GM23338 (cell line): Measurements from ENCODE around the gene L3MBTL4. TPM values are rescaled to one million over a fixed set of nuclear protein-coding genes. Genes with fewer than 3 reads are reported as not detected.

Experiments used
- ATAC-seq: fragments of 200-7000 bp; cut with Tn5 transposase; 3 replicates; pipeline ENCODE4 v1.9.1; 2020
- DNase-seq: peaks from one replicate; pipeline ENCODE4 v3.0.0-alpha.2; 2015; ENCODE audit warnings: low spot score
- H2AFZ ChIP-seq: fragments of 200-600 bp; sonication (generic); 2 replicates; pipeline ENCODE4 v1.8.0; 2016; ENCODE audit warnings: antibody characterized with exemption, mild to moderate bottlenecking, moderate library complexity
- H3F3A ChIP-seq: fragments of 200-600 bp; sonication (generic); replicated peaks from 2 replicates; pipeline ENCODE4 v1.8.0; 2017; ENCODE audit warnings: antibody characterized with exemption, mixed run types, low read depth
- H3K27ac ChIP-seq: fragments of 200-600 bp; sonication (generic); 2 replicates; pipeline ENCODE4 v1.6.1; 2016; ENCODE audit warnings: low read depth
- H3K27me3 ChIP-seq: fragments of 200-600 bp; sonication (generic); 2 replicates; pipeline ENCODE4 v1.8.0; 2016; ENCODE audit warnings: mild to moderate bottlenecking, mixed run types, moderate library complexity; ENCODE audit not compliant: insufficient read depth
- H3K36me3 ChIP-seq: fragments of 200-600 bp; sonication (generic); 2 replicates; pipeline ENCODE4 v1.8.0; 2016; ENCODE audit warnings: mild to moderate bottlenecking; ENCODE audit not compliant: insufficient read depth
- H3K4me1 ChIP-seq: fragments of 200-600 bp; sonication (generic); 2 replicates; pipeline ENCODE4 v1.8.0; 2016; ENCODE audit warnings: mild to moderate bottlenecking, moderate library complexity; ENCODE audit not compliant: insufficient read depth
- H3K4me2 ChIP-seq: fragments of 200-600 bp; sonication (generic); 2 replicates; pipeline ENCODE4 v1.7.1; 2017; ENCODE audit warnings: mixed run types
- H3K4me3 ChIP-seq: fragments of 200-600 bp; sonication (generic); 2 replicates; pipeline ENCODE4 v1.6.1; 2016; ENCODE audit warnings: mixed run types
- H3K79me2 ChIP-seq: fragments of 200-600 bp; sonication (generic); replicated peaks from 2 replicates; pipeline ENCODE4 v1.8.0; 2017; ENCODE audit warnings: mild to moderate bottlenecking; ENCODE audit not compliant: insufficient read depth
- H3K9me2 ChIP-seq: fragments of 200-600 bp; sonication (generic); 2 replicates; pipeline ENCODE4 v1.8.0; 2017; ENCODE audit not compliant: insufficient read depth
- H4K20me1 ChIP-seq: fragments of 200-600 bp; sonication (generic); replicated peaks from 2 replicates; pipeline ENCODE4 v1.8.0; 2017; ENCODE audit warnings: mild to moderate bottlenecking; ENCODE audit not compliant: insufficient read depth
- H3K27ac Mint-ChIP-seq: 2 replicates; pipeline ENCODE4 v1.8.0; 2020; ENCODE audit warnings: inconsistent platforms, mild to moderate bottlenecking, moderate library complexity, mixed read lengths
- H3K27me3 Mint-ChIP-seq: 3 replicates; pipeline ENCODE4 v1.8.0; 2022; ENCODE audit warnings: low read depth, mild to moderate bottlenecking, moderate library complexity, mixed read lengths, inconsistent platforms; ENCODE audit not compliant: insufficient read depth, poor library complexity
- H3K36me3 Mint-ChIP-seq: 3 replicates; pipeline ENCODE4 v1.8.0; 2021; ENCODE audit warnings: low read depth, mild to moderate bottlenecking, inconsistent platforms, moderate library complexity, mixed read lengths
- H3K4me1 Mint-ChIP-seq: 3 replicates; pipeline ENCODE4 v1.8.0; 2020; ENCODE audit warnings: mild to moderate bottlenecking, inconsistent platforms, mixed read lengths
- H3K4me3 Mint-ChIP-seq: 3 replicates; pipeline ENCODE4 v1.8.0; 2021; ENCODE audit warnings: moderate library complexity, mild to moderate bottlenecking, inconsistent platforms, mixed read lengths
- H3K9me3 Mint-ChIP-seq: 3 replicates; pipeline ENCODE4 v1.8.0; 2020; ENCODE audit warnings: moderate library complexity, mild to moderate bottlenecking, inconsistent platforms, mixed read lengths
- EZH2 ChIP-seq: fragments of 200-600 bp; sonication (generic); IDR thresholded peaks from one replicate; pipeline ENCODE4 v1.8.0; 2017; ENCODE audit warnings: antibody characterized with exemption, mild to moderate bottlenecking, low read depth; ENCODE audit not compliant: unreplicated experiment
- EZH2phosphoT487 ChIP-seq: fragments of 200-600 bp; sonication (generic); IDR thresholded peaks from one replicate; pipeline ENCODE4 v1.8.1; 2018; ENCODE audit warnings: antibody characterized with exemption; ENCODE audit not compliant: unreplicated experiment
- ZNF114 ChIP-seq: fragments of 250-450 bp; sonication (Bioruptor Pico); IDR thresholded peaks from 2 replicates; pipeline ENCODE4 v1.5.0; 2020; ENCODE audit warnings: mild to moderate bottlenecking, moderate library complexity
- ZNF462 ChIP-seq: fragments of 250-450 bp; sonication (Bioruptor Pico); IDR thresholded peaks from 2 replicates; pipeline ENCODE4 v1.5.0; 2020; ENCODE audit warnings: mild to moderate bottlenecking, moderate library complexity
- polyA plus RNA-seq: library from polyadenylated mRNA; unstranded; fragments of >200 nt; fragmentation: Nextera tagmentation; extraction: Ambion mirVana; gene quantifications from 2 replicates; pipeline ENCODE4 v1.2.1, GENCODE V29; 2016
- total RNA-seq: library from RNA; depleted of rRNA; stranded (reverse); fragments of >200 nt; shearing (Covaris generic); gene quantifications from 2 replicates; pipeline ENCODE4 v1.2.3, GENCODE V29; 2014
- TF ChIP-seq, protein P1 (sequence below), 2 experiments: fragments of 200-600 bp in 1 of 2; sonication (generic) in 1 of 2; conservative IDR thresholded peaks; 2 replicates each; pipeline versions ENCODE4 v1.5.1 to v1.6.1; 2016 to 2017; ENCODE audit warnings: antibody characterized with exemption in 2 of 2, low read depth in 2 of 2, mild to moderate bottlenecking in 2 of 2, moderate library complexity in 1 of 2

L3MBTL4 gene
- total and polyA plus RNA-seq, 2 experiments from 2014 or later = 0.48 to 2.8 TPM

GRCh38 chr18:5998166-5998881 is 416.4 kb downstream of the L3MBTL4 start:
- peaks cover 7% of the 10 kb centered on the region; the same call in 1 of the 3 replicates for H3K9me3 Mint-ChIP-seq
- H3K4me1 Mint-ChIP-seq = peaks cover 39% of the 10 kb centered on the region
- TF ChIP-seq EZH2phosphoT487 (no peak), EZH2 (no peak), ZNF114 (CRISPR knock-in tag) (no peak), ZNF462 (CRISPR knock-in tag) (no peak)
- TF ChIP-seq, protein P1, sequence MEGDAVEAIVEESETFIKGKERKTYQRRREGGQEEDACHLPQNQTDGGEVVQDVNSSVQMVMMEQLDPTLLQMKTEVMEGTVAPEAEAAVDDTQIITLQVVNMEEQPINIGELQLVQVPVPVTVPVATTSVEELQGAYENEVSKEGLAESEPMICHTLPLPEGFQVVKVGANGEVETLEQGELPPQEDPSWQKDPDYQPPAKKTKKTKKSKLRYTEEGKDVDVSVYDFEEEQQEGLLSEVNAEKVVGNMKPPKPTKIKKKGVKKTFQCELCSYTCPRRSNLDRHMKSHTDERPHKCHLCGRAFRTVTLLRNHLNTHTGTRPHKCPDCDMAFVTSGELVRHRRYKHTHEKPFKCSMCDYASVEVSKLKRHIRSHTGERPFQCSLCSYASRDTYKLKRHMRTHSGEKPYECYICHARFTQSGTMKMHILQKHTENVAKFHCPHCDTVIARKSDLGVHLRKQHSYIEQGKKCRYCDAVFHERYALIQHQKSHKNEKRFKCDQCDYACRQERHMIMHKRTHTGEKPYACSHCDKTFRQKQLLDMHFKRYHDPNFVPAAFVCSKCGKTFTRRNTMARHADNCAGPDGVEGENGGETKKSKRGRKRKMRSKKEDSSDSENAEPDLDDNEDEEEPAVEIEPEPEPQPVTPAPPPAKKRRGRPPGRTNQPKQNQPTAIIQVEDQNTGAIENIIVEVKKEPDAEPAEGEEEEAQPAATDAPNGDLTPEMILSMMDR (conservative IDR thresholded peaks at IDR 0.05; ENCODE audit: low read depth in 2 of 2) = no peak
- H3K9me2 ChIP-seq = no peaks in the 10 kb centered on the region
- ATAC-seq = no peak
- H3K36me3 Mint-ChIP-seq = no peaks in the 10 kb centered on the region
- H3K4me1 ChIP-seq = peaks cover 38% of the 10 kb centered on the region
- H3K4me3 ChIP-seq = no peak overlapping the region
- H3K4me2 ChIP-seq = peak overlapping the region; percentile 36; the same call in 1 of the 2 replicates
- no peaks in the 10 kb centered on the region for H3K36me3 ChIP-seq
- no peak overlapping the region for H3K4me3 Mint-ChIP-seq
- no peaks in the 10 kb centered on the region for H4K20me1 ChIP-seq
- no peaks in the 10 kb centered on the region for H3K27me3 Mint-ChIP-seq
- DNase-seq = no peak
- no peaks in the 10 kb centered on the region for H3K27me3 ChIP-seq
- no peaks in the 10 kb centered on the region for H3F3A ChIP-seq
- peak overlapping the region; percentile 44; the same call in 1 of the 2 replicates for H2AFZ ChIP-seq
- H3K79me2 ChIP-seq = no peaks in the 10 kb centered on the region
- peak overlapping the region; percentile 73; the same call in 1 of the 2 replicates for H3K27ac Mint-ChIP-seq
- H3K27ac ChIP-seq = no peak overlapping the region
